ENCODE results near the gene NKAIN1. TPM values are rescaled to one million over a fixed set of nuclear protein-coding genes. Genes with fewer than 3 reads are reported as not detected.

Gene NKAIN1
- total RNA-seq, 1 donor from 2014 or later, result not detected

- peaks cover 33% of the 10 kb centered on the region for H3K27me3 ChIP-seq
- H3K27ac ChIP-seq, result no peak overlapping the region
- no peaks in the 10 kb centered on the region for H3K9me3 ChIP-seq
- ATAC-seq (no peak), DNase-seq (no peak)
- intact Hi-C loops (cut with DNase I), result no loop called here
- H3K4me1 ChIP-seq, result no peaks in the 10 kb centered on the region
- no peak overlapping the region for H3K4me3 ChIP-seq
- TF ChIP-seq CTCF (IDR thresholded peaks at IDR 0.05), result no peak
- H3K36me3 ChIP-seq, result no peaks in the 10 kb centered on the region
These were observed 7.0 kb downstream of the NKAIN1 start for GRCh38 chr1:31232689-31233088.

- ATAC-seq (no peak), DNase-seq (no peak)
- Histone ChIP-seq H3K36me3 (no peaks in the 10 kb centered on the region), H3K27ac (no peak overlapping the region), H3K4me3 (no peak overlapping the region), H3K9me3 (no peaks in the 10 kb centered on the region), H3K27me3 (peaks cover 24% of the 10 kb centered on the region), H3K4me1 (no peaks in the 10 kb centered on the region)
- intact Hi-C loops (cut with DNase I), result no loop called here
- TF ChIP-seq CTCF (IDR thresholded peaks at IDR 0.05), result no peak
These were observed 7.9 kb downstream of the NKAIN1 start for GRCh38 chr1:31231802-31232201.

GRCh38 chr1:31230378-31230777, 9.3 kb downstream of the NKAIN1 start:
- DNase-seq, result no peak
- Histone ChIP-seq H3K27ac (no peak overlapping the region), H3K4me1 (no peaks in the 10 kb centered on the region), H3K9me3 (no peaks in the 10 kb centered on the region), H3K36me3 (no peaks in the 10 kb centered on the region), H3K27me3 (peaks cover 15% of the 10 kb centered on the region), H3K4me3 (no peak overlapping the region)
- intact Hi-C loops (cut with DNase I), result no loop called here
- no peak for TF ChIP-seq CTCF (IDR thresholded peaks at IDR 0.05)
- no peak for ATAC-seq

GRCh38 chr1:31228986-31229385, 10.7 kb downstream of the NKAIN1 start:
- H3K9me3 ChIP-seq, result no peaks in the 10 kb centered on the region
- no peak for TF ChIP-seq CTCF (IDR thresholded peaks at IDR 0.05)
- no peak for ATAC-seq
- no peak for DNase-seq
- no peak overlapping the region for H3K27ac ChIP-seq
- no peaks in the 10 kb centered on the region for H3K4me1 ChIP-seq
- peaks cover 4% of the 10 kb centered on the region for H3K27me3 ChIP-seq
- intact Hi-C loops (cut with DNase I), result no loop called here
- H3K36me3 ChIP-seq, result no peaks in the 10 kb centered on the region
- no peak overlapping the region for H3K4me3 ChIP-seq

- TF ChIP-seq CTCF (IDR thresholded peaks at IDR 0.05), result no peak
- H3K27ac ChIP-seq, result no peak overlapping the region
- no peaks in the 10 kb centered on the region for H3K4me1 ChIP-seq
- intact Hi-C loops (cut with DNase I), result no loop called here
- H3K9me3 ChIP-seq, result no peaks in the 10 kb centered on the region
- no peak for ATAC-seq
- H3K36me3 ChIP-seq, result no peaks in the 10 kb centered on the region
- no peaks in the 10 kb centered on the region for H3K27me3 ChIP-seq
- DNase-seq, result no peak
- H3K4me3 ChIP-seq, result no peak overlapping the region
These were observed 11.7 kb downstream of the NKAIN1 start for GRCh38 chr1:31227891-31228568.

- DNase-seq (no peak), ATAC-seq (no peak)
- H3K4me3 ChIP-seq, result no peak overlapping the region
- H3K27me3 ChIP-seq, result no peaks in the 10 kb centered on the region
- H3K9me3 ChIP-seq, result no peaks in the 10 kb centered on the region
- intact Hi-C loops (cut with DNase I), result no loop called here
- H3K36me3 ChIP-seq, result no peaks in the 10 kb centered on the region
- TF ChIP-seq CTCF (IDR thresholded peaks at IDR 0.05), result no peak
- H3K27ac ChIP-seq, result no peak overlapping the region
- no peaks in the 10 kb centered on the region for H3K4me1 ChIP-seq
These were observed 15.6 kb downstream of the NKAIN1 start for GRCh38 chr1:31224068-31224467.
